Skeletal muscle tissue (tissue), 4 donors: Measurements from ENCODE around the gene MX1. TPM values are rescaled to one million over a fixed set of nuclear protein-coding genes. Genes with fewer than 3 reads are reported as not detected.

Experiments
- H3K27ac ChIP-seq: one replicate; pipeline ENCODE4 v1.7.0; 2013; ENCODE audit warnings: mild to moderate bottlenecking, low read depth, low read length, inconsistent platforms
- H3K27me3 ChIP-seq, 3 donors: one replicate each; pipeline ENCODE4 v1.7.0; 2013; ENCODE audit warnings: low read length in 3 of 3; ENCODE audit not compliant: control insufficient read depth in 3 of 3, insufficient read depth in 3 of 3
- H3K36me3 ChIP-seq, 3 donors: one replicate each; pipeline ENCODE4 v1.7.0; 2013; ENCODE audit warnings: low read length in 3 of 3; ENCODE audit not compliant: control insufficient read depth in 3 of 3, insufficient read depth in 3 of 3
- H3K4me1 ChIP-seq, 3 donors: one replicate each; pipeline ENCODE4 v1.7.0; 2013; ENCODE audit warnings: low read length in 3 of 3, mild to moderate bottlenecking in 3 of 3; ENCODE audit not compliant: control insufficient read depth in 3 of 3, insufficient read depth in 3 of 3
- H3K4me3 ChIP-seq, 3 donors: one replicate each; pipeline ENCODE4 v1.7.0; 2013; ENCODE audit warnings: low read length in 3 of 3
- H3K9ac ChIP-seq, 3 donors: one replicate each; pipeline ENCODE4 v1.7.0; 2013; ENCODE audit warnings: low read length in 3 of 3, mild to moderate bottlenecking in 3 of 3, moderate library complexity in 2 of 3, low read depth in 1 of 3
- H3K9me3 ChIP-seq, 3 donors: one replicate each; pipeline ENCODE4 v1.7.0; 2013; ENCODE audit warnings: low read length in 3 of 3; ENCODE audit not compliant: control insufficient read depth in 3 of 3
- total RNA-seq: library from RNA; depleted of rRNA; stranded (reverse); fragments of >200 nt; gene quantifications from one replicate; pipeline ENCODE4 v1.2.3, GENCODE V29; 2014
- donor health status: Osteomylitis.

The MX1 gene
- total RNA-seq, 1 donor from 2014 or later, result 11.0 TPM

GRCh38 chr21:41441546-41441945, 15.5 kb downstream of the MX1 start:
- Histone ChIP-seq H3K4me1 (no peaks in the 10 kb centered on the region), H3K27me3 (no peaks in the 10 kb centered on the region), H3K36me3 (peaks cover 13 to 26% (median 21%) of the 10 kb centered on the region in 3 donors), H3K27ac (no peak overlapping the region), H3K9ac (no peak overlapping the region), H3K9me3 (no peaks in the 10 kb centered on the region), H3K4me3 (no peak overlapping the region)

GRCh38 chr21:41442481-41443186, 16.6 kb downstream of the MX1 start:
- Histone ChIP-seq H3K9ac (no peak overlapping the region), H3K27me3 (no peaks in the 10 kb centered on the region), H3K4me1 (no peaks in the 10 kb centered on the region), H3K27ac (no peak overlapping the region), H3K9me3 (no peaks in the 10 kb centered on the region), H3K4me3 (no peak overlapping the region), H3K36me3 (peaks cover 13 to 29% (median 17%) of the 10 kb centered on the region in 3 donors)

GRCh38 chr21:41443562-41443961, 17.5 kb downstream of the MX1 start:
- no peaks in the 10 kb centered on the region for H3K27me3 ChIP-seq
- H3K36me3 ChIP-seq, result peaks cover 13 to 27% (median 17%) of the 10 kb centered on the region in 3 donors
- no peak overlapping the region for H3K4me3 ChIP-seq
- no peak overlapping the region for H3K27ac ChIP-seq
- H3K9ac ChIP-seq, result no peak overlapping the region
- H3K9me3 ChIP-seq, result no peaks in the 10 kb centered on the region
- no peaks in the 10 kb centered on the region for H3K4me1 ChIP-seq

GRCh38 chr21:41444703-41445464, 18.8 kb downstream of the MX1 start:
- peaks cover 0 to under 1% (median 0%) of the 10 kb centered on the region in 3 donors for H3K27me3 ChIP-seq
- no peak overlapping the region for H3K9ac ChIP-seq
- no peak overlapping the region for H3K27ac ChIP-seq
- peaks cover 13 to 32% (median 17%) of the 10 kb centered on the region in 3 donors for H3K36me3 ChIP-seq
- no peaks in the 10 kb centered on the region for H3K9me3 ChIP-seq
- H3K4me1 ChIP-seq, result no peaks in the 10 kb centered on the region
- no peak overlapping the region for H3K4me3 ChIP-seq

GRCh38 chr21:41445465-41445862, 19.4 kb downstream of the MX1 start:
- H3K36me3 ChIP-seq, result peaks cover 13 to 34% (median 17%) of the 10 kb centered on the region in 3 donors

GRCh38 chr21:41446586-41446985, 20.5 kb downstream of the MX1 start:
- no peak overlapping the region for H3K27ac ChIP-seq
- peaks cover 10 to 26% (median 12%) of the 10 kb centered on the region in 3 donors for H3K36me3 ChIP-seq
- H3K9me3 ChIP-seq, result no peaks in the 10 kb centered on the region
- H3K27me3 ChIP-seq, result peaks cover 0 to 3% (median 0%) of the 10 kb centered on the region in 3 donors
- no peak overlapping the region for H3K4me3 ChIP-seq
- no peaks in the 10 kb centered on the region for H3K4me1 ChIP-seq
- no peak overlapping the region for H3K9ac ChIP-seq

More at GRCh38 chr21:41445465-41445862, 19.4 kb downstream of the MX1 start:
- Histone ChIP-seq H3K9ac (no peak overlapping the region), H3K9me3 (no peaks in the 10 kb centered on the region), H3K27ac (no peak overlapping the region), H3K27me3 (peaks cover 0 to 3% (median 0%) of the 10 kb centered on the region in 3 donors), H3K4me1 (no peaks in the 10 kb centered on the region), H3K4me3 (no peak overlapping the region)

- no peaks in the 10 kb centered on the region for H3K4me1 ChIP-seq
- no peak overlapping the region for H3K9ac ChIP-seq
- peaks cover 0 to 3% (median 0%) of the 10 kb centered on the region in 3 donors for H3K27me3 ChIP-seq
- H3K9me3 ChIP-seq, result no peaks in the 10 kb centered on the region
- peaks cover 8 to 24% (median 10%) of the 10 kb centered on the region in 3 donors for H3K36me3 ChIP-seq
- H3K4me3 ChIP-seq, result no peak overlapping the region
- H3K27ac ChIP-seq, result no peak overlapping the region
These were observed 21.3 kb downstream of the MX1 start for GRCh38 chr21:41447356-41447755.

GRCh38 chr21:41449613-41450012, 23.6 kb downstream of the MX1 start:
- Histone ChIP-seq H3K27ac (no peak overlapping the region), H3K9me3 (no peaks in the 10 kb centered on the region), H3K4me3 (no peak overlapping the region), H3K9ac (no peak overlapping the region), H3K27me3 (peaks cover 0 to 3% (median 0%) of the 10 kb centered on the region in 3 donors), H3K4me1 (no peaks in the 10 kb centered on the region), H3K36me3 (peaks cover 3 to 12% (median 8%) of the 10 kb centered on the region in 3 donors)

GRCh38 chr21:41451753-41452676, 26.0 kb downstream of the MX1 start:
- no peaks in the 10 kb centered on the region for H3K4me1 ChIP-seq
- H3K27ac ChIP-seq, result no peak overlapping the region
- H3K9me3 ChIP-seq, result no peaks in the 10 kb centered on the region
- H3K27me3 ChIP-seq, result peaks cover 0 to 3% (median 0%) of the 10 kb centered on the region in 3 donors
- H3K4me3 ChIP-seq, result no peak overlapping the region
- H3K36me3 ChIP-seq, result peaks cover 0 to 19% (median 0%) of the 10 kb centered on the region in 3 donors
- no peak overlapping the region for H3K9ac ChIP-seq
